ENCODE measurements around the gene DIRAS1.
"Not testable (repeated sequence)": the region's sequence is repeated elsewhere in the genome, so short reads cannot be mapped to it uniquely, and the experiment has no call there.

The DIRAS1 gene

DNA sequence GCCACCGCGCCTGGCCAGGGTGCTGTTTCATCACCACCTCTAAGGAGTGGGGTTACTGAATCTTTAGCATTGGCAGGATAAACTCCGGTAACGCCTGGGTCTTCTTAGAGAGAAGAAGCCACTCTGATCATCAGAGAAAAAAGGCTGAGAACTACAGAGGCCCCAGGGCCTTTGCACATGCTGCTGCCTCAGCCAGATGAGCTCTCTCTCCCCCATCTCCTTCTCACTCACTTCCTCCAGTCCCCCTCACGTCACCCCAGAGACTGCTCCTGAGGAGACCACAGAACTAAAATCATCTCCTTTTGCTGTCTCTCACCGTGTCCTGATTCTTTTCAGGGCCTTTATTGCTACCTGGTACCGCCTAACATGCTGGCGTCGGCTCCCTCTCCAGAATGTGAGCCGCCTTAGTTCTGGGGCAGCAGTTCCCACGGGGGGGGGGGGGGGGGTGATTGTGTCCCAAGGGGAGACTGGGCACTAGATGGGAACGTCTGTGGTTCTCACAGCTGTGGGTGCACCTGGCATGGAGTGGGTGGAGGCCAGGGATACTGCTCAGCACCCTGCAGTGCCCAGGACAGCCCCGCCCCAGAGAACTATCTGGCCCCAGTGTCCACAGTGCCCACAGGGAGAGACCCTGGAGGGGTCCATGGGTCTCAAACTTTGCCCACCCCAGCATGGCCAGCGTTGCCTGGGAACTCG, 5.1 kb upstream of the DIRAS1 start:
- no peak for DNase-seq

DNA sequence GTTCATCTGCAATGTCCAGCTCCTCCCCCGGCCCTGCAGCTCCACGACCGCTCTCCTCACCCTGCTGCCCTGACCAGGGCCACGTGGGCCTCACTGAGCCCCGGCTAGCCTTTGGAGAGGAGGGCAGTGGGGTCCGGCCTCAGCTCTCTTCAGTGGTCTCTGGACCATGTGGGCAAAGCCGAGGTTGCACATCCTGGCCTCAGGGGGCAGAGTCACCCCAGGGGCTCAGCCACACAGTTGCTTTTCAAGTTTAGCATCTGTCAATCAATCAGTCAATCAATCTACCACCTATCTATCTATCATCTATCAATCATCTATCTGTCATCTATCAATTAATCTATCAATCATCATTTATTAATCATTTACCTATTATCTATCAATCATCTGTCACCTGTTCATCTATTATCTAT, 3.0 kb upstream of the DIRAS1 start:
- DNase-seq = no peak

DNA sequence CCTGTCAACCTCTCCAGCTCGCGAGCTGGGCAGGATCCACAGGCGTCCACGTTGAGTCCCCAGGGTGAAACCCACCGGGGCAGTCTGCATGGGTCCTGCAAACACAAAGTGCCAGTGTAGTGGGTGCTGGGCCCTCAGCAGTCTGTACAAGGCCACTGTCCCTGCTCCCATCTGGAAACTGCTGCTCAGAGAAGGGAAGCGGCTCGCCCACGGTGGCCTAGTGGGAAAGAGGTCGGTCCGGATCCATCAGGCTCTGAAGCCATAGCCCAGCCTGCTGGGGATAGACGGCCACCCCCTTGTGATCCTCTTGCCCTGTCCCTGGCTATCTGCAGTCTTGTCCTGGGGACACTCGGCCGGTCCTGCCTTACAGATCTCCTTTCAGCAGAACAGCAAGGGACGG, 2.6 kb upstream of the DIRAS1 start:
- DNase-seq = no peak

DNA sequence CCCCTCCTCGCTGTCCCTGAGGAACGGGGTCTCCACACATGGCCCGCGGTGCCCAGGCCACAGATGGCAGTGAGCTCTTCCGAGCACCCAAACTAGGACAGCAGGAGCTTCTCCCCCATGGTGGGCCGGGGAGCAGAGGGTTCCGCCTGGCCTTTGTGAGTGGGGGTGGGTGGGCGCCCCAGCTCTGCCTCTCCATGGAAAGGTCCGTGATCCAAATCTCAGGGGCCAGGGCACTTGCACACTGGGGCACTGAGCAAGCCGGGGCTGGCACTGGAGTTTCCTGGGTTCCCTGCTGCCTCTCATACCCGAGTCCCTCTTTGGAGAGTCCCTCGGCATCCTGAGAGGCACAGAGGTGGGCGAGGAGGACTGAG, 2.2 kb upstream of the DIRAS1 start:
- no peak for DNase-seq

DNA sequence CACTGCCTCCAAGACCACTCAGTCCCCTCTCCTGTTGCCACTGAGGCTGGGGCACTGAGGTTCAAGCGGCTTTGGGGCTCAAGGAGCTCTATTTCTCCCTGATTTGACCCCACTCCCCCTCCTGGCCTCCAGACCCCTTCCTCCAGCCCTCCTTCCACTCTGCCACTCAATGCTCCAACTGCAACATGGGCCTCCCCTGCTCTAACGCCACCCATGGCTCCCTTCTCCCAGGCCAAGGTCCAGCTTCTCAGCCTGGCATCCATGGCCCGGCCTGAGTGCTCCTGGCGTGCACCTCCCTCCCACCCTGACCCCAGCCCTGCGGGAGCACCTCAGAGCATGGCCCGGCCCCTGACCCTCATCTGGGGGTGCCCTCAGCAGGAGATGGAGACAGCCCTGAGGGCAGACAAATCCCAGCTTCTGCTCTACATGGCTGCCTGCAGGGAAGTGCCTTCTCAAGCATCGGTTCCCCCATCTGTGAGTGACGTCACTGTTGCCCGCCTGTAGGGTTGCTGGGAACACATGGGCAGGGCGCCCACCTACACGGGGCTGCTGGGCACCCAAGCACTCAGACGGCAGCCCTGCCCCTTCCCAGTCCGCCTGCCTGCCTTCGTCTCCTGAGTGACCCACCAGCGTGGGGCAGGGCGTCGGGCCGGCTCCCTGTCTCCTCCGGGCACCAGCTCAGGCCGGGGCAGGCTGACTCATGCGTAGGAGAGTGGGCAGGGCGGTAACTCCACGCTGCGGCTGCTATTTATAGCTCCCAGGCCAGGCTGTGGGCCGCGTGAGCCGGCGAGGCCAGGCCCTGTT, 1.6 kb upstream of the DIRAS1 start:
- peak; percentile 9 for DNase-seq

DNA sequence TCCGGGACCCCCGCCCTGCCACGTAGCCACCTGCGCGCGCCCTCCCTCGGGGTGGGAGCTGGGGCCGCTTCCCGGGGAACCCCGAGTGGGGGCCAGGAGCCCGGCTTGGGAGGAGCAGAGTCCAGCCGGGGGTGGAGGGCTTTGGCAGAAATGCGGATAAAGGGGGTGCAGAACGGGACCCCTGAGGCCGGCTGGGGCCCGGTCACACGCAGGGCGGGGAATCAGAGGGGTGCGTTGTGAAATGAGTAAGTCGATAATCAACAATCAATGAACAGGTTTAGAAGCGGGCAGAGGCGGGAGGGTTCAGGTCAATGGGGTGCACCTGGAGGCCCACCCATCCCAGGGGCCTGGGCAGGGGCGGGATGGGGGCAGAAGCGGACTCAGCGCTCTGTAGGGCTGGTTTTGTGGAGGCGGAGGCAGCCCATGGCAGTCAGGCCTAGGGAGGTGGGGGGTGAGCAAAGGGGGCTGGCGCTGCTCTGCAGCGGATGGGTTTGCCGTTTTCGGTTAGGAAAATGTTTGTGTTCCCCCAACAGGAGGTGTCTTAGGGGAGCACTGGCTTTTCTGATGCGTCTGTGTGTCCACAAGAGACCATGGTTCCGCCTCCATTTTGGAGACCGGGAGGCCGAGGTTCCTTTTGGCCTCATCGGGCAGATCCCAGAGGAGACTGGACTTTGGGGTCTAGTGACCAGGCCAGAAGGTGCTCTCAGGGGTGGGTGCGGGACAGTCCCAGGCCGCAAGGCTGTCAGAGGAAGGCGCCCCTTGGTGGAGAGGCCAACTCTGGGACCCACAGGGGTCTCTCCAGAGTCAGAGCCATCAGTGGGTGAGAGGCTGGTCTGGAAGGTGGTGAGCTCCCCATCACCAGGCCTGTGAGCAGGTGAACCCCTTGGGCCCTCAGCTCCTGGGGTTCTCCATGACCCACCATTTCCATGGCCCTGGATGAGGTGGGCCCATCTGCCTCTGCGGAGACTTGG, 683 bp upstream of the DIRAS1 start:
- DNase-seq = no peak

DNA sequence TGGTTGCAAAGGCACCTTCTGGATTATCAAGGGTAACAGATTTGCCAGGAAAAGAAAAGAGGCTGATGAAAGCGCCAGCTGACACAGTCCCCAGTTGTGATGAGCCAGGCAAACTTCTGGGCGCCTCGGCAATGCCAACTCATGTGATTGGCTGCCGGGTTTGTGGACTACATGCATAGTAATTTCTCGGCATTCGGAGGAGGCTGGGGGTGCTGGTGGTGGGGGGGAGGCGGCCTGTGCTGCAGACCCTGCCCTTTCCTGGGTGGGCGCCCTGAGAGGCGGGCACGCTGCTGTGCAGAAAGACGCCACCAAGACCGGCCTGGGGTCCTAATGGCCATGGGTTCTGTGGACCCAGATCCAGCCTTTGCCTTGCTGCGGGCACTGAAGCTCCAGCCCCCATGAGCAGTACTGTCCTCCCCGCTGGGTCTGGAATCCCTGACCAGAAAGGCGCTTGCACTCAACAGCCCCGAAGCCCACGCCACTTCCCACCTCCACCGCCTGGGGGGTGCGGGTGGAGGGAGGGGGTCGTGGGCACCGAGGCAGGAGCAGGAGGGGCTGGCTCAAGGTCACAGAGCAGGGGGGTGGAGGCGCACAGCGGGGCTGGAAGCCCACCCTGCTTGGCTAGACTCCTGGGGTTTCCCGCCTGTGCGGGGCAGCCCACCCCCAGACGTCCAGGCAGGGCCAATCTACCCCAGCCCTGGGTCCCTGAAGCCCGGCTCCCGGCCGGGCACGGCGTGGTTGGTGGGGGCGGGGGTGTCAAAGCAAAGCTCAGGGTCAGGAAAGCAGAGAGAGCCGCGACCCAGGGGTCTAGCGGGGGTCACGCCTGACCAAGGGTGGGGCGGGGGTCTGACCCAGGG, 1.0 kb downstream of the DIRAS1 start:
- peak; percentile 13 for DNase-seq

DNA sequence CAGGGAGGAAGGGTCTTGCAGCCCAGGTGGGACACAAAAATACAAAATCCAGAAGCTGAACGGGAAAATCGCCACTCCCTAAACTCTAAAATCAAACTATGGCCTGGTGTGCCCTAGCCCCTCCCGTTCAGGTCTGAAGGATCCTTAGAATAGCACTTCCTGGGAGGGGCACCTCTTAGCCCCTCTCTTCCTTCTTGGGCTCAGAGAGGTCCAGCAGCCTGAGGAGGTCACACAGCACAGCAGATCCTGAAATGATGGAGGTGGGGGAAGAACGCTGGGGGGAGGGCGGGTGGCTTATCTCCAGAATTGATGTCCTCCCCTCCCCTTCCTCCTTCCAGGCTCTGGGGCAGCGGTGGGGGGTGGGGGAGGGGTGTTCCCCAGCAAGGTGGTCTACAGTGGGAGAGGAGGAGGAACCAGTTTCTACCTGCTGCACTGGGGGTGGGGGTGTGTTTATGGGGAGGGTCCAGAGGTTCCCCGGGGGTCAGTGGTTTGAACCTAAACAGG, 1.9 kb downstream of the DIRAS1 start:
- no peak for DNase-seq

DNA sequence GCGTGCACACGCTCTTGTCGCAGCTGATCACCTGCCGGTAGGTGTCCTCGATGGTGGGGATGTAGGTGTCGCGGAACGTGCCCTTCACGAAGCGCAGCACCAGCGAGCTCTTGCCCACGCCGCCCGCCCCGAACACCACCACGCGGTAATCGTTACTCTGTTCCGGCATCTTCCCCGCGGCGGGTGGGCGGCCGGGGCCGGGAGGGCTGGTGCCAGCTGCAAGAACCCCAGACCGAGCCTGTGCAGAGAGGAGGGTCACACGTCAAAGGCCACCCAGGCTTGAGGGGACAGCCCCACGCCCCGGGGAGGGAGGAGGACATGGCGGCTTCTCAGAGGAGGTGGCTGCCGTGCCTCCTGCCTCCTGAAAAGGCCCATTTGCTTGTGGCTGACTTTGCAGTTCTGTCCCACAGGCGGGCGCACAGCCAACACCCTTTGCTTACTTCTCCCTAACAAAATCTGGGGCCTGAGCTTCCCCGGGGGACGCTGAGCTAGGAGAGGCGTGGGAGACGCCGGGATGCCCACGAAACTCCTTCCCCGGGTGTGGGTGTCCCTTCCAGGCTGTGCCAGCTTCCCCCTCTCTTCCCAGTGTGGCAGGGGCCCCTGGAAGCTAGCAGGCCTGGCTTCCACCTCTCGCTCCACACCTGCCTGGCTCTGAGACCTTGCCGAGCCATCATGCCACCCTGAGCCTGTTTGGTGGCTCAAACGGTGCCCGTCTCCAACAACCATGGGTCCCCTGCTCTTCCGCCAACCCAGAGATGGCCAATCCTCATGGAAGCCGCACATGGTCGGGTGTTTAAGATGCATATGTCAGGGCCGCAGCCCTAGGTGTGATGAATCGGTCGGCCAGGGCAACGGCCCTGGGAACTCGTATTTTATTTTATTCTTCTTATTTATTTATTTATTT, 3.3 kb downstream of the DIRAS1 start:
- DNase-seq = no peak

DNA sequence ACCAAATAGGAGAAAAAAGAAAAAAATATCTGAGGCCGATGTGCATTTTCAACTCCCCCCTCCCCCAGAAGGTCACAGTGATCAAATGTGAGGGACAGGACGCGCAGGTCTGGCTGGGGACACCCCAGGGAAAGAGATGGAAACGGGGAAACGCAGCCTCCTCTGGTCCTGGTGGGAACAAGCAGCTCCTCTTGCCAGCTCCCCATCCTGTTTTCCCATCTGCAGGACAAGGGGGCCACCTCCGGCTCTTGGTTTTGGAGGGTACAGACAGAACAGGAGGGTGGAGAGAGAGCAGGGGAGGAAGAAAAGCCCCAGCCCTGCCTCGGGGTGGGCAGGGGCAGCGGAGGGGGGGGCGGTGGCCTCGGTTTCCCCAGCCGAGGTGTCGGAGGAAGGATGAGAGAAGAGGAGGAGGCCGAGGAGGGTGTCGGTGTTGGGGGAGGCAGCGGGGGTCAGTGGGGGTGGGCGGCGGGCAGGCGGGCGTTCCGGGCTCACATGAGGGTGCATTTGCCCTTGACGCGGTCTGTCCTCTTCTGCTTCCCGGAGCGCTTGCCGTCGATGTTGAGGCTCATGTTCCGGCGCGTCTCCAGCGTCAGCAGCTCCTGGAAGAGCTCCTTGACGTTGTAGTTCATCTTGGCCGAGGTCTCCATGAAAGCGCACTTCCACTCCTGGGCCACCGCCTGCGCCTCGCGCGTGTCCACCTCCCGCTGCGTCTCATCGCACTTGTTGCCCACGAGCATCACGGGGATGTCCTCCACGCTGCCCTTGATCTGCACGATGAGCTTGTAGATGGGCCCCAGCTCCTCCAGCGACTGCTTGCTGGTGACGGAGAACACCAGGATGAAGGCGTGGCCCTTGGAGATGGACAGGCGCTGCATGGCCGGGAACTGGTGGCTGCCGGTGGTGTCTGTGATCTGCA, 4.2 kb downstream of the DIRAS1 start:
- DNase-seq = no peak

DNA sequence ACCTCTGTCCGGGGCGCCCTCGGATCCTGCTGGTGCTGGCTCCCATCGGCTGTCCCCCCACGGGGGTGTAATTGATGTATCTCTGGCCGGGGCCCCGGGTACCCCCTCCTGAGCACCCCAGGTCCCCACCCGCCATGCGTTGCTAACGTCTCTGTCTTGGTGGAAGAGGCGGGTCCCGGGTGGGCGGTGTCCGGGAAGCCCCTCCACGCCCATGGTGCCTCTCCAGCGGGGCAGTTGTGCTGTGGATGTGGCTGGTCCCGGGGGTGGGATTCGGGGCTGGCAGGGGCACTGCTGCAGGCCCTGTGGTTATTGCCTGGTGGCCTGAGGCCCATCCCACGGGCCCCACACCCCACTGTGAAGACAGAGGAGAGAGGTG, 4.9 kb downstream of the DIRAS1 start:
- DNase-seq = no peak

DNA sequence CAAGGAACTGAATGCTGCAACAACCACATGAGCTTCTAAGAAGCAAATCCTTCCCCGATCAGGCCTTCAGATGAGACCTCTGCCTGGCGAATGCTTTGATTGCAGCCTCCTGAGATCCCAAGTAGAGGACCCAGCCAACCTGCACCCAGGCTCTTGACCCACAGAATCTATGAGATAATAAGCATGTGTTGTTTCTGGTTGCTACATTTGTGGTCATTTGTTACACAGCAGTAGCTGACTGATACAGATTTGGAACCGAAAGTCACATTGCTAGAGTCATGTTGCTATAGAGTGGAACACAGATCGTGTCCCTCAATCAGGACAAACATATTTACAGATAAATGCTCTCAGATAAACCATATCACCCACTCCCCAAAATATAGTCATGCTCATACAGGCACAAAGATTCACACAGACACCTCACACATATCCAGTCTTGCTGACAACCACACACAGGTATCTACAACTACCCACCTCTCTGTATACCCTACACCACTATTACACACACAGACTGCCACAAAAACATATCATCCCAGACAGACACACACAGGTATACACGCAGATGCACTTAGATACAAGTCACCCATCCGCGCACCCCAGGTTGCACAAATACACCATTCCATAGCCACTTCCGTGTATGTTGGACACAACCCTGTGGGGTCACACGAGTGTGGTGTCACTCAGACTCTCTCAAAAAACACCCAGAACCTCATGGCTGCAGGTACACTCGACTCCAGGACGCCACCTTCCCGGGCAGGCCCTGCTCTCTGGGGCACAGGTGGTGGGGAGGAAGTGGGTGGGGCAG, 5.5 kb downstream of the DIRAS1 start:
- DNase-seq = no peak

DNA sequence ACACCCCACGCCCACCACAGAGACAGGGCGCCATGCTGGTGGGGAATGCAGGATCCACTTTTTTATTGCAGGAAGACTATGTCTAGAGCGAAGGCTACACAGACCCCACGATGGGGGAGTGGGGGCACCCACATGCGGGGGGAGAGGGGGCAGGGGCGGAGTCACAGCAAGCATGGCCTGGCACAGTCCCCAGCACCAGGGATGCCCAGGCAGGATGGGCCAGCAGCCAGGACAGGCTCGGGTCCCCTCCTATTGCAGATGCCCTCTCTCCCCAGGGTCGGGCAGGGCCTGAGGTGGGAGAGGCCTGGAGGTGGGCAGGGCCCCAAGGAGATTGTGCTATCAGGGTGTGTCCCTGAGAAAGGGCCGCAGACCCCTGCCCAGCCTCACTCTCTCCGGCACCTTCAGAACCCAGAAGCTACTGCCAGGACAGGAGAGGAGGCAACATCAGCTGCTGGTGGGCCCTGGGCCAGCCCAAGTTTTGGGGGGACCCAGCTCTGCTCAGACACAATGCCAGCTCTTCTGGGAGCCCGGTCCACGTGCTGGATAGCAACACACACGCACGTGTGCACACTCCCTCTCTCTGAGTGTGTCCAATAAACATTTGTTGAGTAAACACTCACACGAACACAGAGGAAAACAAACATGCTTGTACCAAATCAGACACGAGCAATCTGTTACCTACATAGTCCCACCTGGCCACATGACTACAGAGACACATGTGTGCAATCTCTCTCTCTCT, 6.5 kb downstream of the DIRAS1 start:
- no peak for DNase-seq

DNA sequence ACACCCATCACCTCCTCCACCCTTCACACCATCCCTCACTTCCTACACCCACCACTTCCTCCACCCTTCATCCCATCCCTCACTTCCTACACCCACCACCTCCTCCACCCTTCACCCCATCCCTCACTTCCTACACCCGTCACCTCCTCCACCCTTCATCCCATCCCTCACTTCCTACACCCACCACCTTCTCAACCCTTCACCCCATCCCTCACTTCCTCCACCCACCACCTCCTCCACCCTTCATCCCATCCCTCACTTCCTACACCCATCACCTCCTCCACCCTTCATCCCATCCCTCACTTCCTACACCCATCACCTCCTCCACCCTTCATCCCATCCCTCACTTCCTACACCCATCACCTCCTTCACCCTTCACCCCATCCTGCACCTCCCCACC, 7.1 kb downstream of the DIRAS1 start:
- not testable (repeated sequence) for DNase-seq

DNA sequence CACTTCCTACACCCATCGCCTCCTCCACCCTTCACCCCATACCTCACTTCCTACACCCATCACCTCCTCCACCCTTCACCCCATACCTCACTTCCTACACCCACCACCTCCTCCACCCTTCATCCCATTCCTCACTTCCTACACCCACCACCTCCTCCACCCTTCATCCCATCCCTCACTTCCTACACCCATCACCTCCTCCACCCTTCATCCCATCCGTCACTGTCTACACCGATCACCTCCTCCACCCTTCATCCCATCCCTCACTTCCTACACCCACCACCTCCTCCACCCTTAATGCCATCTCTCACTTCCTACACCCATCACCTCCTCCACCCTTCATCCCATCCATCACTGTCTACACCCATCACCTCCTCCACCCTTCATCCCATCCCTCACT, 8.0 kb downstream of the DIRAS1 start:
- DNase-seq = not testable (repeated sequence)

DNA sequence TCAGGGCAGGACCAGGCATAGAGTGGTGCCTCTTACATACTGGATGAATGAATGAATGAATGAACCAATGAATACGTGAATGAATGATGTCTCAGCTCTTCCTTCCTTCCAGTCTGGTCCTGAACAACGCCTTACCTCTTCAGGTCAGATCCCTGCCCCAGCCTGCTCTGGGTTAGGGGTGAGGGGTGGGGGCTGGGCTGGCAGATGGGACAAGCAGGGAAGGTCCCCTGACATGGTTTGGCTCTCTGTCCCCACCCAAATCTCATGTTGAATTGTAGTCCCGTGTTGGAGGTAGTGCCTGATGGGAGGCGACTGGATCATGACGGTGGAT, 9.3 kb downstream of the DIRAS1 start:
- no peak for DNase-seq

DNA sequence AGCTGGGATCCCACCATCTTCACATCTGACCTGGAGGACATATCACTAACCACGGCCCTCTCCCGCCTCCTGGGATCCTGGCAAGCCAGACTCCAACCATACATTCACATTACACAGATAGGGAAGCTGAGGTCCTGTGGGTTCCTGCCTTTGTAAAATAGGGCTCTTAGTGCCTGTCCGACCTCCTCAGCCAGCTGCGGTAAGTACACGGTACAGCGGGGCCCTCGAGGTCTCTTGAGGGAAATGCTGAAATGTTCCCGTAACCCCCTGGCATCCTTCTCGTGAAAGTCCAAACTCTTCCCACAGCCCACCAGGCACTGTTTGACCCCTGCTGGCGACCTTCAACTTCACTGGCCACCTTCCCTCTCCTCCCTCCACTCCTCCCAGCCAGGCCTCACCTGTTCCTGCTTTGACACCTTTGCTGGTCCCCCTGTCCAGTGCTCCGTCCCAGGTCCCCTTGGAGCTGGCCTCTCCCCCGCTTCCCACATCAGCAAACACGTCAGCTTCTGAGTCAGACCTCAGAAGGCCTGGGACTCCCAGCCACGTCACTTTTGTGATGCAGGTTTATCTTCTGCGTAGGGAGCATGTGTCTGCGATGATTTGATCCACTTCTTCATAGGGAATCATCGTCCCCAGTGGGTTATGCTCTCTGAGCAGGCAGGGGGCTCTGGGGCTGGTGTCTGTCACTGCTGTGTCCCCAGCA, 9.8 kb downstream of the DIRAS1 start:
- peak; percentile 19 for DNase-seq

DNA sequence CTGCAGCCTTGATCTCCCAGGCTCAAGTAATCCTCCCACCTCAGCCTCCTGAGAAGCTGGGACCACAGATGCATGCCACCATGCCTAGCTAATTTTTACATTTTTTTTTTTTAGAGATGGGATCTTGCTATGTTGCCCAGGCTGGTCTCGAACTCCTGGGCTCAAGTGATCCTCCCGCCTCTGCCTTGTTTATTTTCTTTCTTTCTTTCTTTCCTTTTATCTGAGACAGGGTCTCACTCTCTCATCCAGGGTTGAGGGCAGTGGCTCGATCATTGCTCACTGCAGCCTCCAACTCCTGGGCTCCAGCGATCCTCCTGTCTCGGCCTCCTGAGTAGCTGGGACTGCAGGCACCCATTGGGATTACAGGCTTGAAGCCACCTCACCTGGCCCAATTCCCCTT, 14.9 kb downstream of the DIRAS1 start:
- DNase-seq = no peak

Measured in fibroblast of upper back skin (primary cell).